Stimulated activated CD8-positive, alpha-beta memory T cell treated with anti-CD3 and anti-CD28 coated beads, Interleukin-15, amount 100 ng/mL, for 1 hour (primary cell): ENCODE data around the gene YPEL5.

Source experiments
- DNase-seq: peaks from one replicate; pipeline ENCODE4 v3.0.0-alpha.2; 2020; ENCODE audit warnings: low read depth

Gene YPEL5

GRCh38 chr2:30205456-30205855 lies 58.6 kb downstream of the YPEL5 start:
- DNase-seq: no peak

DNA sequence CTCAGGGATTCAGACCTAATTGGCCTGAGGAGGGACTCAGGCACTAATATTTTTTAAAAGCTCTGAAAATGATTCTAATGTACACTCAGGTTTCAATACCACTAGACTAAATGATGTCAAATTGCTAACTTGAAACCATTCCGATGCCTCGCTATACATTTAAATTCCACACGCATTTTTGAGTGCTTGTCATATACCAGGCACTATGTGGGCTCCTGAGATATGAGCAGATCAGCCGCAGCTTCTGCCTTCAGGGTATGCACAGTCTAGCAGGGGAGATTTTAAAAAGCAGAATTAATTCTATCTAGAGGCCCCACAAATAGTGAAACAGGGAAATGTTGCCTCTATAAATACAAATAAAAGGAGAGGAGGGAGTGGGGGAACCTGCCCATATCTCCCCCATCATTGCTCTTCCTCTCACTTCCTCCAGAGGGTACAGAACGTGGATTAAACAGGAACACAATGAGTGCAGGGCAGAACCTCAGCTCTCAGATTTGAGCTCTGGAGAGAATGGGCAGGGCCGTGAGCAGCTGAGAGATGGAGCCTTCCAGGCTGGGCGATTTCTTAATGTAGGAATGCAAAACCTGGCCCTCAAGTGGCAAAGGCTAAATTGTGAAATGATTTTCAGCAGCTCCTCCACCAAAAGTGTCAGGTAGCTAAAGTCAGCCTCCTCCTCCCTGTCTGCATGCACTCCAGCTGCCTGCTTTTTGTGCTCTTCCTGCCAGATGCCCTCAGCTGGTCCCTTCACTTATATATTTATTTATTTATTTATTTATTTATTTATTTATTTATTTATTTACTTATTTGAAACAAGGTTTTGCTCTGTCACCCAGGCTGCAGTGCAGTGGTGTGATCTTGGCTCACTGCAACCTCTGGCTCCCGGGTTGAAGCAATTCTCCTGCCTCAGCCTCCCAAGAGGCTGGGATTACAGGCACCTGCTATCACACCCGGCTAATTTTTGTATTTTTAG lies 59.9 kb downstream of the YPEL5 start:
- no peak for DNase-seq

GRCh38 chr2:30208453-30208852 lies 61.6 kb downstream of the YPEL5 start:
- DNase-seq: no peak

GRCh38 chr2:30209227-30209626 lies 62.4 kb downstream of the YPEL5 start:
- no peak for DNase-seq
